Fibroblast of skin of left quadriceps (primary cell): ENCODE measurements around the gene WFIKKN1.
A peak's percentile ranks its signal among the peaks of the same experiment; 100 is the strongest.

ENCODE experiments used
- DNase-seq, 2 experiments: peaks; one replicate each; pipeline ENCODE4 v3.0.0-alpha.2; 2013; ENCODE audit warnings: low read depth in 2 of 2

WFIKKN1 gene

GRCh38 chr16:674214-674881 is 43.6 kb downstream of the WFIKKN1 start:
- no peak for DNase-seq

GRCh38 chr16:674968-675883 is 44.4 kb downstream of the WFIKKN1 start, which contains the start of gene RHBDL1:
RHBDL1 (plus strand) TSS chr16:675671; CDS start chr16:675791, 120 bp downstream.
- DNase-seq = no peak

GRCh38 chr16:675884-676564 is 45.2 kb downstream of the WFIKKN1 start:
- no peak for DNase-seq

- no peak for DNase-seq
These were observed 45.7 kb downstream of the WFIKKN1 start for GRCh38 chr16:676565-676902.

- no peak for DNase-seq
These were observed 46.1 kb downstream of the WFIKKN1 start for GRCh38 chr16:676913-677312.

GRCh38 chr16:677316-678190 is 46.8 kb downstream of the WFIKKN1 start:
- no peak for DNase-seq

- DNase-seq = no peak
These were observed 47.5 kb downstream of the WFIKKN1 start for GRCh38 chr16:678209-678857.

- DNase-seq = no peak
These were observed 48.4 kb downstream of the WFIKKN1 start for GRCh38 chr16:678858-679813.

GRCh38 chr16:679814-680624 is 49.2 kb downstream of the WFIKKN1 start, which contains the start of gene STUB1:
STUB1 (plus strand) TSS chr16:680410; CDS start chr16:680526, 116 bp downstream.
- DNase-seq = peak; percentile 62 to 67

GRCh38 chr16:680625-680945 is 49.8 kb downstream of the WFIKKN1 start:
- DNase-seq = no peak

- no peak for DNase-seq
These were observed 50.4 kb downstream of the WFIKKN1 start for GRCh38 chr16:680967-681745.

- DNase-seq = no peak
These were observed 51.1 kb downstream of the WFIKKN1 start for GRCh38 chr16:681746-682427.

GRCh38 chr16:682493-683395 is 52.0 kb downstream of the WFIKKN1 start:
- DNase-seq = no peak

- no peak for DNase-seq
These were observed 52.7 kb downstream of the WFIKKN1 start for GRCh38 chr16:683396-684070.
